Mammary microvascular endothelial cell (primary cell): ENCODE results near the gene ZDHHC13. TPM values are rescaled to one million over a fixed set of nuclear protein-coding genes. Genes with fewer than 3 reads are reported as not detected.

Experiments used
- total RNA-seq: library from RNA; depleted of rRNA; stranded (reverse); fragments of >200 nt; gene quantifications from 2 replicates; pipeline ENCODE4 v1.2.3, GENCODE V29; 2015

ZDHHC13 gene
- total RNA-seq = 47.6 and 49.6 TPM in 2 replicates

GRCh38 chr11:19116971-19117759, at the start of gene ZDHHC13:
Gene ZDHHC13, plus strand, starts transcription at chr11:19117168. Its CDS starts 82 bp downstream, at chr11:19117250.

GRCh38 chr11:19201737-19202605, 85.0 kb downstream of the ZDHHC13 start, which contains the start of gene CSRP3:
Gene CSRP3, minus strand, starts transcription at chr11:19201983. Its CDS starts 9,535 bp downstream, at chr11:19192448.

Other genes with a start within 250 kb of the ZDHHC13 start
- gene MRGPRX1, start 177.8 kb upstream of the ZDHHC13 start, total RNA-seq = not detected in 2 replicates
- not detected in 2 replicates for gene MRGPRX2, start 56.5 kb upstream of the ZDHHC13 start, total RNA-seq
- not detected in 2 replicates for gene CSRP3, start 84.8 kb downstream of the ZDHHC13 start, total RNA-seq
- gene E2F8, start 123.8 kb downstream of the ZDHHC13 start, total RNA-seq = 4.5 and 6.0 TPM in 2 replicates